Astrocyte (in vitro differentiated cells and primary cell): Measurements from ENCODE around the gene ZNF778. TPM values are rescaled to one million over a fixed set of nuclear protein-coding genes. Genes with fewer than 3 reads are reported as not detected.
"Not testable (repeated sequence)": the region's sequence is repeated elsewhere in the genome, so short reads cannot be mapped to it uniquely, and the experiment has no call there.

ENCODE experiments used
- DNase-seq: peaks from one replicate; pipeline ENCODE4 v3.0.0-alpha.2; 2010; ENCODE audit warnings: low read depth
- FAIRE-seq: peaks from 2 replicates; lab custom pipeline; 2011; peaks lifted over from hg19 to GRCh38; lab: Jason Lieb, UNC
- H2AFZ ChIP-seq: 2 replicates; pipeline ENCODE4 v1.6.0; 2012; ENCODE audit warnings: low read depth, low read length, inconsistent platforms
- H3K27ac ChIP-seq: 2 replicates; pipeline ENCODE4 v1.5.1; 2011; ENCODE audit warnings: low read depth, low read length, inconsistent platforms
- H3K27me3 ChIP-seq: 2 replicates; pipeline ENCODE4 v1.6.0; 2011; ENCODE audit warnings: low read length, inconsistent platforms; ENCODE audit not compliant: insufficient read depth
- H3K36me3 ChIP-seq: 2 replicates; pipeline ENCODE4 v1.5.1; 2011; ENCODE audit warnings: low read length, inconsistent platforms; ENCODE audit not compliant: insufficient read depth
- H3K4me1 ChIP-seq: 2 replicates; pipeline ENCODE4 v1.5.1; 2011; ENCODE audit warnings: low read length, inconsistent platforms; ENCODE audit not compliant: insufficient read depth
- H3K4me2 ChIP-seq: 2 replicates; pipeline ENCODE4 v1.6.0; 2012; ENCODE audit warnings: low read length, inconsistent platforms
- H3K4me3 ChIP-seq: 2 replicates; pipeline ENCODE4 v1.5.1; 2011; ENCODE audit warnings: low read depth, mild to moderate bottlenecking, low read length, inconsistent platforms; ENCODE audit not compliant: insufficient read depth
- H3K79me2 ChIP-seq: 2 replicates; pipeline ENCODE4 v1.6.0; 2012; ENCODE audit warnings: mild to moderate bottlenecking, low read length, inconsistent platforms; ENCODE audit not compliant: insufficient read depth
- H3K9ac ChIP-seq: 2 replicates; pipeline ENCODE4 v1.6.0; 2012; ENCODE audit warnings: mild to moderate bottlenecking, low read length, inconsistent platforms
- H3K9me3 ChIP-seq: 2 replicates; pipeline ENCODE4 v1.5.1; 2012; ENCODE audit warnings: low read depth, mild to moderate bottlenecking, low read length, inconsistent platforms; ENCODE audit not compliant: insufficient read depth
- H4K20me1 ChIP-seq: 2 replicates; pipeline ENCODE4 v1.6.0; 2012; ENCODE audit warnings: low read length, inconsistent platforms; ENCODE audit not compliant: insufficient read depth
- H3K27ac Mint-ChIP-seq: one replicate; pipeline ENCODE4 v1.8.0; 2021; ENCODE audit warnings: mild to moderate bottlenecking, mixed read lengths; ENCODE audit not compliant: unreplicated experiment
- H3K27me3 Mint-ChIP-seq: one replicate; pipeline ENCODE4 v1.8.0; 2021; ENCODE audit warnings: low read depth, mixed read lengths; ENCODE audit not compliant: unreplicated experiment
- H3K36me3 Mint-ChIP-seq: one replicate; pipeline ENCODE4 v1.8.0; 2021; ENCODE audit warnings: low read depth, mixed read lengths; ENCODE audit not compliant: unreplicated experiment
- H3K4me1 Mint-ChIP-seq: one replicate; pipeline ENCODE4 v1.8.0; 2021; ENCODE audit warnings: low read depth, mixed read lengths; ENCODE audit not compliant: unreplicated experiment
- H3K4me3 Mint-ChIP-seq: one replicate; pipeline ENCODE4 v1.8.0; 2021; ENCODE audit warnings: mild to moderate bottlenecking, moderate library complexity, mixed read lengths; ENCODE audit not compliant: unreplicated experiment
- H3K9me3 Mint-ChIP-seq: one replicate; pipeline ENCODE4 v1.8.0; 2021; ENCODE audit warnings: mild to moderate bottlenecking, mixed read lengths; ENCODE audit not compliant: unreplicated experiment
- EZH2 ChIP-seq: IDR thresholded peaks from 2 replicates; pipeline ENCODE4 v1.6.1; 2012; ENCODE audit warnings: mild to moderate bottlenecking, low read length, inconsistent platforms; ENCODE audit not compliant: insufficient read depth
- total RNA-seq: library from RNA; stranded (reverse); gene quantifications from 2 replicates; pipeline ENCODE4 v1.2.1, GENCODE V29; 2021
- TF ChIP-seq, protein P1 (sequence below): IDR thresholded peaks from 2 replicates; pipeline ENCODE4 v1.5.1; 2011; ENCODE audit warnings: low read depth, mild to moderate bottlenecking, inconsistent platforms, low read length, moderate library complexity; ENCODE audit not compliant: insufficient read depth

ZNF778 gene
- total RNA-seq, 1 donor from 2014 or later = 15.5 TPM

DNA sequence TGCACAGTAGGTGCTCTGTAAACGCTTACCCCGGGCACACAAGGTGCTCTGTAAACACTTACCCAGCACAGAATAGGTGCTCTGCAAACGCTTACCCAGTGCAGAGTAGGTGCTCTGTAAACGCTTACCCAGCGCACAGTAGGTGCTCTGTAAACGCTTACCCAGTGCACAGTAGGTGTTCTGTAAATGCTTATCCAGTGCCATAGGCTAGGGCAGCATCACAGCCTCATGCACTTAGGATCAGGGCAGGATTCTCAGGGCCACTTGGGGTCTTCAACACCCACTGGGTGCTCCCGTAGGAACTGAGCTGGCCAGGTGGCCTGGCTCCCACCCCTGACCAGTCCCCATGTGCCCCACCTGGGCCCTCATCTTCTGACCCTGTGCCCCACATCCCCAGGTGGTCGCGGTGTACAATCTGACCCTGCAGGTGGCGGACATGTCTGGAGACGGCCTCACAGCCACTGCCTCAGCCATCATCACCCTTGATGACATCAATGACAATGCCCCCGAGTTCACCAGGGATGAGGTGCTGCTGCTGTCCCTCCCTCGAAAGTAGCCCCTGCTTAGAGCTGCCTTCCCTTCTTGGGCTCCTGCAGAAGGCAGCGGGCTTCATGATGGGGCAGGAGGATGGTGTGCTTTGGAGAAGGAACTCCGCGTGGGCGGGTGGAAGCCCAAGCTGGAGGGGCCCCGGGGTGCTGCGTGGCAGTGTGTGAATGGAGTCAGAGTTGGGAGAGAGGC, 30.3 kb upstream of the ZNF778 start:
- TF ChIP-seq, protein P1, sequence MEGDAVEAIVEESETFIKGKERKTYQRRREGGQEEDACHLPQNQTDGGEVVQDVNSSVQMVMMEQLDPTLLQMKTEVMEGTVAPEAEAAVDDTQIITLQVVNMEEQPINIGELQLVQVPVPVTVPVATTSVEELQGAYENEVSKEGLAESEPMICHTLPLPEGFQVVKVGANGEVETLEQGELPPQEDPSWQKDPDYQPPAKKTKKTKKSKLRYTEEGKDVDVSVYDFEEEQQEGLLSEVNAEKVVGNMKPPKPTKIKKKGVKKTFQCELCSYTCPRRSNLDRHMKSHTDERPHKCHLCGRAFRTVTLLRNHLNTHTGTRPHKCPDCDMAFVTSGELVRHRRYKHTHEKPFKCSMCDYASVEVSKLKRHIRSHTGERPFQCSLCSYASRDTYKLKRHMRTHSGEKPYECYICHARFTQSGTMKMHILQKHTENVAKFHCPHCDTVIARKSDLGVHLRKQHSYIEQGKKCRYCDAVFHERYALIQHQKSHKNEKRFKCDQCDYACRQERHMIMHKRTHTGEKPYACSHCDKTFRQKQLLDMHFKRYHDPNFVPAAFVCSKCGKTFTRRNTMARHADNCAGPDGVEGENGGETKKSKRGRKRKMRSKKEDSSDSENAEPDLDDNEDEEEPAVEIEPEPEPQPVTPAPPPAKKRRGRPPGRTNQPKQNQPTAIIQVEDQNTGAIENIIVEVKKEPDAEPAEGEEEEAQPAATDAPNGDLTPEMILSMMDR = no peak
- no peak for TF ChIP-seq EZH2
- Mint-ChIP-seq H3K27ac (no peak overlapping the region), H3K27me3 (peaks cover 16% of the 10 kb centered on the region), H3K4me1 (no peaks in the 10 kb centered on the region), H3K36me3 (no peaks in the 10 kb centered on the region), H3K9me3 (no peaks in the 10 kb centered on the region), H3K4me3 (no peak overlapping the region)
- no peaks in the 10 kb centered on the region for H3K36me3 ChIP-seq
- peaks cover 11% of the 10 kb centered on the region for H4K20me1 ChIP-seq
- peaks cover 4% of the 10 kb centered on the region for H3K27me3 ChIP-seq
- DNase-seq = no peak
- no peak overlapping the region for H3K4me3 ChIP-seq
- H3K27ac ChIP-seq = no peak overlapping the region
- no peak overlapping the region for H3K9ac ChIP-seq
- FAIRE-seq = no peak
- no peaks in the 10 kb centered on the region for H3K79me2 ChIP-seq
- no peaks in the 10 kb centered on the region for H3K4me1 ChIP-seq
- H3K4me2 ChIP-seq = no peak overlapping the region
- no peak overlapping the region for H2AFZ ChIP-seq
- H3K9me3 ChIP-seq = no peaks in the 10 kb centered on the region

DNA sequence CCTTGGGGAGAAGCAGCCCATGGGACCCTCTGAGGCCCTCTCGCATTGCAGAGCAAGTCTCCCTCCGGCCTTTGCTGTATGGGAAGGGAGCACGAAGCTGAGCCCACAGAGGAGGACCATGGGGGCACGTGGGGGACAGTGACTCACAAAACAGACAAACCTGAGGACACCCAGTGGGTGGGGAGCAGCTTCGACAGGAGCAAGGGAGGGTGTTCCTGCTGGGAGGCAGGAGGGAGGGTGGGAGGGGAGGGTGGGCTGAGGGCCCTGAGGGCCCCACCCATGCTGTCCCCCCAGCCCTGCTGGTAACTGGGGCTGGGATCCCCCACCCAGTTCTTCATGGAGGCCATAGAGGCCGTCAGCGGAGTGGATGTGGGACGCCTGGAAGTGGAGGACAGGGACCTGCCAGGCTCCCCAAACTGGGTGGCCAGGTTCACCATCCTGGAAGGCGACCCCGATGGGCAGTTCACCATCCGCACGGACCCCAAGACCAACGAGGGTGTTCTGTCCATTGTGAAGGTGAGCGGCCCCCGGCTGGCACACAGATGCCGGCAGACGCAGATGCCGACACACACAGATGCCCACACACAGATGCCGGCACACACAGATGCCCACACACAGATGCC, 29.6 kb upstream of the ZNF778 start:
- no peaks in the 10 kb centered on the region for H3K4me1 ChIP-seq
- H3K36me3 ChIP-seq = no peaks in the 10 kb centered on the region
- FAIRE-seq (no peak), DNase-seq (no peak)
- H3K9me3 Mint-ChIP-seq = no peaks in the 10 kb centered on the region
- no peaks in the 10 kb centered on the region for H3K79me2 ChIP-seq
- peaks cover 11% of the 10 kb centered on the region for H4K20me1 ChIP-seq
- no peak overlapping the region for H3K27ac ChIP-seq
- H3K27me3 Mint-ChIP-seq = peaks cover 14% of the 10 kb centered on the region
- peaks cover 4% of the 10 kb centered on the region for H3K27me3 ChIP-seq
- no peaks in the 10 kb centered on the region for H3K36me3 Mint-ChIP-seq
- H3K4me2 ChIP-seq = no peak overlapping the region
- H3K9ac ChIP-seq = no peak overlapping the region
- no peak for TF ChIP-seq EZH2
- TF ChIP-seq, protein P1 = no peak
- no peaks in the 10 kb centered on the region for H3K9me3 ChIP-seq
- no peaks in the 10 kb centered on the region for H3K4me1 Mint-ChIP-seq
- H3K27ac Mint-ChIP-seq = no peak overlapping the region
- no peak overlapping the region for H3K4me3 ChIP-seq
- H3K4me3 Mint-ChIP-seq = no peak overlapping the region
- no peak overlapping the region for H2AFZ ChIP-seq

DNA sequence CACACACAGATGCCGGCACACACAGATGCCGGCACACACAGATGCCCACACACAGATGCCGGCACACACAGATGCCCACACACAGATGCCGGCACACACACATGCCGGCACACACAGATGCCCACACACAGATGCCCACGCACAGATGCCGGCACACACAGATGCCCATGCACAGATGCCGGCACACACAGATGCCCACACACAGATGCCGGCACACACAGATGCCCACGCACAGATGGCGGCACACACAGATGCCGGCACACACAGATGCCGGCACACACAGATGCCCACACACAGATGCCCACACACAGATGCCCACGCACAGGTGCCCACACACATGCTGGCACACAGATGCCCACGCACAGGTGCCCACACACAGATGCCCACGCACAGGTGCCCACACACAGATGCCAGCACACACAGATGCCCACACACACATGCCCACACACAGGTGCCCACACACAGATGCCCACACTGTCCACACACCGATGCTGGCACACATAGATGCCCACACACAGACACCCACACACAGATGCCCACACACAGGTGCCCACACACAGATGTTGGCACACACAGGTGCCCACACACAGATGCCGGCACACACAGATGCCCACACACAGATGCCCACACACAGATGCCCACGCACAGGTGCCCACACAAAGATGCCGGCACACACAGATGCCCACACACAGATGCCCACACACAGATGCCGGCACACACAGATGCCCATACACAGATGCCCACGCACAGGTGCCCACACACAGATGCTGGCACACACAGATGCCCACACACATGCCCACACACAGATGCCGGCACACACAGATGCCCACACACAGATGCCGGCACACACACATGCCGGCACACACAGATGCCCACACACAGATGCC, 28.8 kb upstream of the ZNF778 start:
- FAIRE-seq, H3K4me3 ChIP-seq, H3K36me3 ChIP-seq, H3K4me1 Mint-ChIP-seq, H3K4me1 ChIP-seq, H3K4me2 ChIP-seq, H3K9me3 ChIP-seq, H3K9me3 Mint-ChIP-seq, H3K9ac ChIP-seq, H3K79me2 ChIP-seq, H3K27ac Mint-ChIP-seq, H3K27ac ChIP-seq, H3K27me3 ChIP-seq, H2AFZ ChIP-seq, H3K36me3 Mint-ChIP-seq, H3K4me3 Mint-ChIP-seq, H3K27me3 Mint-ChIP-seq, DNase-seq: not testable (repeated sequence)
- H4K20me1 ChIP-seq = peaks cover 11% of the 10 kb centered on the region
